RWPE2 (cell line): Measurements from ENCODE around the gene SKA3.
"Not testable (repeated sequence)": the region's sequence is repeated elsewhere in the genome, so short reads cannot be mapped to it uniquely, and the experiment has no call there.

ENCODE experiments used
- ATAC-seq: fragments of 200-7000 bp; cut with Tn5 transposase; 3 replicates; pipeline ENCODE4 v1.9.1; 2021; ENCODE audit warnings: low read depth
- DNase-seq: peaks from one replicate; pipeline ENCODE4 v3.0.0-alpha.2; 2020; ENCODE audit warnings: low spot score
- H3K27ac ChIP-seq: fragments of 450-650 bp; 2 replicates; pipeline ENCODE4 v1.5.1; 2017; ENCODE audit warnings: mild to moderate bottlenecking; ENCODE audit not compliant: poor library complexity, severe bottlenecking
- H3K27me3 ChIP-seq: fragments of 250-450 bp; sonication (Bioruptor Pico); 2 replicates; pipeline ENCODE4 v1.5.1; 2021; ENCODE audit warnings: mild to moderate bottlenecking, moderate library complexity; ENCODE audit not compliant: insufficient read depth, poor library complexity, severe bottlenecking
- H3K36me3 ChIP-seq: fragments of 250-450 bp; sonication (Bioruptor Pico); 2 replicates; pipeline ENCODE4 v1.5.1; 2020; ENCODE audit warnings: low read depth, mild to moderate bottlenecking, moderate library complexity
- H3K4me1 ChIP-seq: fragments of 250-450 bp; sonication (Bioruptor Pico); 2 replicates; pipeline ENCODE4 v1.5.1; 2021; ENCODE audit warnings: mild to moderate bottlenecking, moderate library complexity; ENCODE audit not compliant: insufficient read depth, poor library complexity, severe bottlenecking
- H3K4me3 ChIP-seq: fragments of 250-450 bp; sonication (Bioruptor Pico); 2 replicates; pipeline ENCODE4 v1.5.1; 2021; ENCODE audit warnings: mild to moderate bottlenecking, moderate library complexity; ENCODE audit not compliant: severe bottlenecking
- H3K9me3 ChIP-seq: fragments of 250-450 bp; sonication (Bioruptor Pico); 2 replicates; pipeline ENCODE4 v1.5.1; 2021; ENCODE audit warnings: mild to moderate bottlenecking, moderate library complexity; ENCODE audit not compliant: severe bottlenecking
- CTCF ChIP-seq: fragments of 450-650 bp; IDR thresholded peaks from one replicate; pipeline ENCODE4 v1.5.1; 2017; ENCODE audit warnings: mild to moderate bottlenecking, moderate library complexity; ENCODE audit not compliant: poor library complexity, severe bottlenecking

Gene SKA3

GRCh38 chr13:21176982-21177284, 581 bp upstream of the SKA3 start:
- no peaks in the 10 kb centered on the region for H3K27me3 ChIP-seq
- peaks cover 15% of the 10 kb centered on the region for H3K4me1 ChIP-seq
- no peak for DNase-seq
- peak overlapping the region; percentile 80 for H3K27ac ChIP-seq
- H3K9me3 ChIP-seq = no peaks in the 10 kb centered on the region
- H3K4me3 ChIP-seq = peak overlapping the region; percentile 78
- no peak for TF ChIP-seq CTCF
- peaks cover 20% of the 10 kb centered on the region for H3K36me3 ChIP-seq
- peak; percentile 6; the same call in 2 of the 3 replicates for ATAC-seq

DNA sequence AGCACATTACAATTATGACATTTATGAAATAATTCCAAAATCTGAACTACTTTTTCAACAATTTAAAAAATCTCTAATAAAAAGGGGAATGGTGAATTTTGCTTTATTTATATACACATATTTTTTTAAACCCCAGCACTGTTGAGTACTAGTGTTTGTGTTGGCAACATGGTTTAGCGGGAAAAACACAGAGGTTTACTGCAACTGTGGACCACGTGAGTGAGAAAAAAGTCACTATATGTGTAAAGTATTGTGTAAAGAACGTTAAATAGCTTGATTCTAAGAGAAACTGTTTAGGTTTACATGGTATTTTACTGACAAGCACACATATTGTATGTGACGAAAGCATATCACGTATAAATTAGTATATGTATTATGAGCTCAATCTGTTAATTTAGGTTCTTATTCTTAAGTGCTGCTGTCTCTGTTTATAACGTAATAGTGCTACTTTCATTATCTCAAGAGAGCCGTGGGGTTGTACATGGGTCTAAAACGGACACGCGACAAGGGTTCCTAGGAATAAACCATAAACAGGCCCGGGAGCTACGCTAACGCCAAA, 617 bp downstream of the SKA3 start:
- peak overlapping the region; percentile 80 for H3K27ac ChIP-seq
- H3K4me1 ChIP-seq = peaks cover 15% of the 10 kb centered on the region
- DNase-seq (no peak), ATAC-seq (no peak)
- H3K9me3 ChIP-seq = no peaks in the 10 kb centered on the region
- no peaks in the 10 kb centered on the region for H3K27me3 ChIP-seq
- peak overlapping the region; percentile 78 for H3K4me3 ChIP-seq
- TF ChIP-seq CTCF = no peak
- peaks cover 32% of the 10 kb centered on the region for H3K36me3 ChIP-seq

DNA sequence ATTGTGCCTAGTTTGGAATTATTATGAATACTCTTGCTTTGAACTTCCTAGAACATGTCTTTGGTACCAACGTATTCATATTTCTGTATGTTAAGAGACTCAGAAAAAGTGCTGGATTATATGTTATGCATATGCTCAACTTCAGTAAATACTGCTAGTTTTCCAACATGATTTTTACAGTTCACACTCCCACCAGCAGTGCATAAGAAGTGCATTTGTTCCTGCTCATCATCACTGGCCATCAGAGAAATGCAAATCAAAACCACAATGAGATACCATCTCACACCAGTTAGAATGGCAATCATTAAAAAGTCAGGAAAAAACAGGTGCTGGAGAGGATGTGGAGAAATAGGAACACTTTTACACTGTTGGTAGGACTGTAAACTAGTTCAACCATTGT, 2.6 kb downstream of the SKA3 start:
- H3K9me3 ChIP-seq, H3K27ac ChIP-seq, ATAC-seq, H3K4me3 ChIP-seq, DNase-seq, H3K27me3 ChIP-seq: not testable (repeated sequence)
- peaks cover 41% of the 10 kb centered on the region for H3K36me3 ChIP-seq
- H3K4me1 ChIP-seq = peaks cover 15% of the 10 kb centered on the region

GRCh38 chr13:21171420-21171819, 4.9 kb downstream of the SKA3 start:
- Histone ChIP-seq H3K4me3 (no peak overlapping the region), H3K36me3 (peaks cover 48% of the 10 kb centered on the region), H3K4me1 (peaks cover 8% of the 10 kb centered on the region), H3K9me3 (no peaks in the 10 kb centered on the region), H3K27me3 (no peaks in the 10 kb centered on the region), H3K27ac (no peak overlapping the region)
- ATAC-seq (no peak), DNase-seq (no peak)
- no peak for TF ChIP-seq CTCF

- H3K27me3 ChIP-seq, ATAC-seq, H3K9me3 ChIP-seq, DNase-seq, H3K4me3 ChIP-seq, H3K27ac ChIP-seq, H3K4me1 ChIP-seq: not testable (repeated sequence)
- peaks cover 47% of the 10 kb centered on the region for H3K36me3 ChIP-seq
These were observed 10.7 kb downstream of the SKA3 start for GRCh38 chr13:21165606-21166005.

- TF ChIP-seq CTCF = no peak
- H3K36me3 ChIP-seq = peaks cover 48% of the 10 kb centered on the region
- H3K4me1 ChIP-seq = no peaks in the 10 kb centered on the region
- no peaks in the 10 kb centered on the region for H3K27me3 ChIP-seq
- H3K4me3 ChIP-seq = no peak overlapping the region
- no peaks in the 10 kb centered on the region for H3K9me3 ChIP-seq
- ATAC-seq = peak; percentile 44; the same call in 1 of the 3 replicates
- no peak for DNase-seq
- no peak overlapping the region for H3K27ac ChIP-seq
These were observed 11.7 kb downstream of the SKA3 start for GRCh38 chr13:21164631-21165030.
